GM20431 (cell line): Measurements from ENCODE around the gene KLK15.
"Not testable (repeated sequence)": the region's sequence is repeated elsewhere in the genome, so short reads cannot be mapped to it uniquely, and the experiment has no call there.

Experiments used
- in situ Hi-C: fragments of 300-500 bp; cut with MseI, MboI; formaldehyde crosslinking; loops from one replicate; pipeline ENCODE4 v1.15.0; 2020; ENCODE audit warnings: low sequenced_read_pairs; ENCODE audit not compliant: unreplicated experiment

The KLK15 gene

GRCh38 chr19:50822661-50823208 is 10.6 kb downstream of the KLK15 start:
- in situ Hi-C loops: no loop called here

GRCh38 chr19:50821622-50822021 is 11.8 kb downstream of the KLK15 start:
- in situ Hi-C loops: no loop called here

GRCh38 chr19:50821248-50821612 is 12.1 kb downstream of the KLK15 start:
- in situ Hi-C loops: no loop called here

GRCh38 chr19:50820549-50821247 is 12.7 kb downstream of the KLK15 start:
- in situ Hi-C loops: no loop called here

- in situ Hi-C loops: no loop called here
Observed at GRCh38 chr19:50820086-50820485, 13.3 kb downstream of the KLK15 start.

- in situ Hi-C loops: no loop called here
Observed at GRCh38 chr19:50819636-50820035, 13.7 kb downstream of the KLK15 start.

GRCh38 chr19:50818859-50819472 is 14.4 kb downstream of the KLK15 start:
- in situ Hi-C loops: no loop called here

GRCh38 chr19:50817941-50818858 is 15.2 kb downstream of the KLK15 start:
- in situ Hi-C loops: no loop called here

- in situ Hi-C loops: no loop called here
Observed at GRCh38 chr19:50815439-50815838, 17.9 kb downstream of the KLK15 start.

GRCh38 chr19:50814883-50815282 is 18.5 kb downstream of the KLK15 start:
- in situ Hi-C loops: no loop called here

- in situ Hi-C loops: no loop called here
Observed at GRCh38 chr19:50812474-50812873, 20.9 kb downstream of the KLK15 start.

- in situ Hi-C loops: not testable (repeated sequence)
Observed at GRCh38 chr19:50811622-50812238, 21.6 kb downstream of the KLK15 start.

- in situ Hi-C loops: no loop called here
Observed at GRCh38 chr19:50808856-50809255, 24.5 kb downstream of the KLK15 start.

- in situ Hi-C loops: no loop called here
Observed at GRCh38 chr19:50804420-50805272, 28.7 kb downstream of the KLK15 start.

GRCh38 chr19:50803633-50804419 is 29.5 kb downstream of the KLK15 start:
- in situ Hi-C loops: no loop called here

- in situ Hi-C loops: no loop called here
Observed at GRCh38 chr19:50801107-50801506, 32.3 kb downstream of the KLK15 start.

GRCh38 chr19:50799547-50799851 is 33.9 kb downstream of the KLK15 start:
- in situ Hi-C loops: loop anchor here (10.0 to 25.0 kb wide), 3 partner anchors 115 to 437 kb away; partner anchors contain the start of genes KLK4 and NAPSA

GRCh38 chr19:50798659-50799546 is 34.5 kb downstream of the KLK15 start:
- in situ Hi-C loops: loop anchor here (10.0 to 25.0 kb wide), 3 partner anchors 116 to 437 kb away; partner anchors contain the start of genes KLK4 and NAPSA
